GM19372 (cell line): ENCODE results near the gene SLC38A10.

Experiments used
- ATAC-seq: cut with Tn5 transposase; IDR thresholded peaks from one replicate; pipeline ENCODE4 v1.9.1; 2021; ENCODE audit warnings: mild to moderate bottlenecking, low read depth, moderate library complexity; ENCODE audit not compliant: unreplicated experiment

Gene SLC38A10

DNA sequence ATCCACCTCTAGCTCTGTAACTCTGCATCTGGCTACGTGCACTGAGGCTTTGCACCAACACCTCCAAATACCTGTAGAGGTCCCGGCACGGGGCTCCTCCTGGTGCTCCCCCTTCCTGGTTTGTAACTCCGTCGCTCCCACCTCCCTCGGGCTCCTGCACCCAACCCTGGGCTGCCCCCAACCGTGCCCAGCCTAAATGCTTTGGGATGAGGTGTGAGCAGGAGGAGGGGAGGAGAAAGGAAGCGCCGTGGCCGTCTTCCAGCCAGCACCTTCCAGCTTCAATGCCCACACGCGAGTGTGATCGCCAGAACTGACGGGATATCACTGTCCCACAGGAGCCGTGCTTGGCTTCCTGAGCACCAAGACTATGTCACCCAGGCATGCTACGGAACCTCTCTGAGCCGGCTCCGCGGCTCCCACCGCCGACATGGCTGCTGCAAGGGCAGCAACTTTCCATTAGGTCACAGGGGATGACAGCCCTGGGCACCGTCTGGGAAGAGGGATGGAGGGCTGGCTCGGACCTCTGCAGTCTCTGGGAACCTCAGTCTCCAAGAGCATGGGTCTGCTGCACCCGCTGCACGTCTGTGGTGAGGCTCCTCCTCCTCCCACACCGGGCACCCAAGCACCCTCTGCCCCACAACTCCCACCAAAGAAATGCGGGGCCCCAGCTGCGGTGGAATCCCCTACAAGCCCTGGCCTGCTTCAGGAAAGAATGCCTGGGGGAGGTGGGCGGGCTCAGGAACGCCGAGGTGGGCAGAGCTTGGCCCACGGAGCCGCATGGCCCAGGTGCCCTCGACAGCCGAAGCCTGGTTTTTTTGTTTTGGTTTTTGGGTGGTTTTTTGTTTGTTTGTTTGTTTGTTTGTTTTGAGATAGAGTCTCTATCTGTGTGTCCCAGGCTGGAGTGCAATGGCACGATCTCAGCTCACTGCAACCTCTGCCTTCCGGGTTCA, 6.4 kb upstream of the SLC38A10 start:
- no peak for ATAC-seq

DNA sequence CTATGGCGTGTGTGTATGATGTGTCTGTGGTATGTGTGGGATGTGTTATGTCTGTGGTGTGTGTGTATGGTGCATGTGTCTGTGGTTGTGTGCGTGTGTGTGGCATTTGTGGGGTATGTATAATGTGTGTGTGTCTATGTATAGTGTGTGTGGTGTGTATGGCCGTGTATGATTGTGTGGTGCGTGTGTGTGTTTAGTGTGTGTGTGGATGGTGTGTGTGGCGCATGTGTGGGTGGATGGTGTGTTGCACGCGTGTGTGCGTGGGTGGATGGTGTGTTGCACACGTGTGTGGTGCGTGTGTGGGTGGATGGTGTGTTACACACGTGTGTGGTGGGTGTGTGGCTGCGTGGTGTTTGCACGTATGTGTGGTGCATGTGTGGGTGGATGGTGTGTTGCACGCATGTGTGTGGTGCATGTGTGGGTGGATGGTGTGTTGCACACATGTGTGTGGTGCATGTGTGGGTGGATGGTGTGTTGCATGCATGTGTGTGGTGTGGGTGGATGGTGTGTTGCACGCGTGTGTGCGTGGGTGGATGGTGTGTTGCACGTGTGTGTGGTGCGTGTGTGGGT, 5.6 kb upstream of the SLC38A10 start:
- ATAC-seq = no peak

DNA sequence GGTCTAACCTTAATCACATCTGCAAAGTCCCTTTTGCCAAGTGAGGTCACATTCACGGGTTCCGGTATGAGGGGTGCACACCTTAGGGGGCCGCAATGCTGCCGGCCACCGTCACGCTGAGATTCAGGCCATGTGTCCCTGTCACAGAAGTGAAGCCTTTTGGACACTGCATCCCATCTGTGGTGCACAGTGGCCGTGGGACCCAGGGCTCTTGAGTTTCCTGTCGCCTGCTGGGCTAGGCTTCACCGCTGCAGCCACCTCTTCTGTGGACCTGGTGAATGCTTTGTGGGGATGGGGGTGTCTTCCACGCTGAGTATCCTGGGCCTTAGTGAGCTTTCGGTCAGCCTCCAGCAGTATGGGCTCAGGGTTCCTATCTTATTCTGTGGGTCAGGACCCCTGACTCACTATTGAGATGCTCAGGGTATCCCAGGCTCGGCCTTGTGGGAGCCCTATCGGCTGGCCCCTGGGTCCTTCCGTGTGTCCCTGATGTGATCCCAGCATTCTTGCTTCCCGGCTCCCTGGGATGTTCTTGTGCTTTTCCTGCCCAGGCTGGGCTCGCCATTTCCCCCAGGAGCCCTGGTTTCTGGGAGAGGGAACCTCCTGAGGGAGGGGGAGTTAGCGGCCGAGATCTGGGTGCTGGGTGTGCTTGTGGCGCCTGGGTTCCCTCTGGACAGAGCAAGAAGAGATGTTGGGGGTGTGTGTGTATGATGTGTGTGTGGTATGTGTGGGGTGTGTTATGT, 4.9 kb upstream of the SLC38A10 start:
- ATAC-seq = no peak

DNA sequence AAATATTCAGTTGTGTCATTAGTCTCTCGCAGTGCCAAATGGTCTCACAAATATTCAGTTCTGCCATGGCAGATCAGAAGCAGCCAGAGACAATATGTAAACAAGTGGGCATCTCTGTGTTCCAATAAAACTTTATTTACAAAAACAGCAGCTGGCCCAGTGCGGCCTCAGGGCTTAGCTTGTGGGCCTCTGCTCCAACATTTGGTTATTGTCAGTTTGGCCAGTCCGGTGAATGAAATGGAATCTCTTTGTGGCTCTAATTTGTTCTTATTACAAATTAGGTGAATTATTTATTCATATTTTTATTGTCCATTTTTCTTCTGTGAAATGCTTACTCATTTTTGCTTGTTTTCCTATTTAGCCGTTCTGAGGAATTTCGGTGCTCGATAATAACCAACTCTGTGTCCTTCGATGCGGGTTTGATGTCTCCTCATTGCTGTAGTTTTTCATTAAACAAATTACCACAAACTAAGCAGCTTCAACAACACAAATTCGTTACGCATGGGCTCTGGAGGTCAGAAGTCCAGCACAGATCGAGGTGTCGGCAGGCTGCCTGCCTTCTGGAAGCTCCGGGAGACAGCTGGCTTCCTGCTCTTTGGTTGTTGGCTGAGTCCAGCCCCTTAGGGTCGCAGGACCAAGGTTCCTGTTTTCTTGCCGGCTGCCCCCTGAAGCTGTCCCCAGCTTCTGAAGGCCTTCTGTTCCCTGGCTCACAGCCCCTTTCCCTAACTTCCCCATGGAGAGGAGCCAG, 4.1 kb upstream of the SLC38A10 start:
- no peak for ATAC-seq

DNA sequence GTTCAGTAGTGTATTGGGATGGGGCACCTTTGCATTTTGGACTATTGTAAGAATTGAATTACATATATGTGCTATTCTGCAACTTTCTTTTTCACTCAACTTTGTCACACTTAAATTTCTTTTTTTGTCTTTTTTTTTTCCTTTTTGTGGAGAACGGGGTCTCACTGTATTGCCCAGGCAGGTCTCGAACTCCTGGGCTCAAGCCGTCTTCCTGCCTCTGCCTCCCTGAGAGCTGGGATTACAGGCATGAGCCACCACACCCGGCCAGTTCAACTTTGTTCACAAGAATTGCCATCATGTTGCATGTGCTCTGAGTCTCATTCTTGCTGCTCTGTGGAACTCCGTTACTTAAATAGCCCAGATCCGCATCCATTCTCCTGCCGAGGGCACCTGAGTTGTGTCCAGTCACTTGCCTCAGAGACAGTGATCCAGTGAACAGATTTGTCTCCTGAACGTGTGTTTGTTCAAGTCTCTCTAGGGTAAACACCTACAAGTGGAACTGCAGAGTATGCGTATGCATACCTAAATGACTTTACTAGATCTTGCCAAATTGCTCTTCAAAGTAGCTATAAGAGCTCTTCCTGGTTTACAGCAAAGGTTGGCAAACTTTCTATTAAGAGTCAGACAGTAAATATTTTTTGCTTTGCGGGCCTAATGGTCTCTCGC, 3.4 kb upstream of the SLC38A10 start:
- ATAC-seq = no peak

DNA sequence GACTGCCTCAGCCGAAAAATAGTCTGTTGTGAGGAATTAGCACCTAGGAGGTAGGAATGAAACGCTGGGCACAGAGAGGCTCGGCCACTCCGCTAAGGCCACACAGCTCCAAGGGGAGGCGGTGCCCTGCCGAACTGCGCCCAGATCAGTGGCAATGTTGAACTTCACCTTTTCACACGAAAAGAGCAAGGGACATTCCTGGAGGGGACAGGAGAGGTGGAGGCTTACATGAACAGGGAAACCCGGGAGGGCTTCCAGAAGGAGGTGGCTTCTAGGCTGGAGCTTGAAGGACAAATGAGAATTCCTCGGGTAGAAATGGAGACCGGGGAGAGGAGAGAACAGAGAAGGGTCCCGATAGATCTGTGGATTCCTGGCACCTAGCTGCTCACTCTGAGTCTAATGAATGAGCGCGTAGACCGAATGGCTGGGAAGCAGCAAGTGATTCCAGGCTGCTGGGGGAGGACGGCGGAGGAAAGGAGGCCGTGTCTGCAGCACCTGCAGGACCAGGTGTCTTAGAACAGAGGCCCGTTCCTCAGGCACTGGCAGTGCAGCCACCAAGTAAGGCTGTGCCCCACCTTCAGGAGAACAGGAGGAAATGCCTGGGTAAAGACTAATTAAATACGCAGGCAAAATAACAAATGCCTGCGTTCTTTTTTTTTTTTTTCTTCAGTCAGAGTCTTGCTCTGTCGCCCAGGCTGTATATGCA, 722 bp upstream of the SLC38A10 start:
- ATAC-seq = peak; percentile 5

DNA sequence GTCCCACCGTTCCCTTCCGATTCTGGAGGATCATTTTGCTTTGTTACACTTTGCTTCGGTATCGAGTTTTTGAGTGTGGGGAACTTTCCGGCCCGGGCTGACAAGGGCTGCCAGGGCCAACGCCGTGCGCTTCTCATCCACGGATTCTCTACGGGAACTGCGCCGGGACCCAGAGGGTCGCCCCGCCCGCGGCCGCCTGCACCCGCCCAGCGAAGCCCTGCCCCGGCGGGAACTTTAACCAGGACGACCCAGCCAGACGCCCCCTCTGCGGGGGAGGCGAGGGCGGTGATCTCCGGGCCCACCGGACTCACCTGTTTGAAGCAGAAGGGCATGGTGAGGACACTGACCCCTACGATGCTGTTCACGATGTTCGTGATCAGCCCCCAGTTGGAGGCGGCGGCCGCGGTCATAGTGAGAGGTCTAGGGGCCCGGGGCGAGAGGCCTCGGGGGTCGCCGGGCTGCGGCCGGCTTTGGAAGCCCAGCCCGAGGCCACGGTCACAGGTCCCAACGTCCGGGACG, 536 bp downstream of the SLC38A10 start:
- peak; percentile 7 for ATAC-seq

DNA sequence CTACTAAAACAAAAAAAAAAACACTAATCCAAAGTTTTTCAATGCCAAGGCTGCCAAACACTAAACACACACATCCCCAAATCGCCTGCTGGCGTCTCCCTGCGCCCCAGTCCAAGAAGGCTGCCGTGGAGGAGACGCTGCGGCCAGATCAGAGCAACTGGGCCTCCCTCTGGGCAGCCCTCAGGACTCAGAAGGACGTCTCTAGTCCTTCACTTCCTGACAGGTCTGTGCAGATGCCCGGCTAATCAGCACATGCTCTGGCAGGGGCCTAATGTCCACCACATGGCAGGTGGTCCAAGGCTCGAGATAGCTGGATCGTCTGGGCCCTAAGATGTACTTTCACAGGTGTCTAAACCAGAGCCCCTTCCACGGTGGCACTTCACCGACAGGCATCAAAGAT, 2.7 kb downstream of the SLC38A10 start:
- ATAC-seq = no peak

DNA sequence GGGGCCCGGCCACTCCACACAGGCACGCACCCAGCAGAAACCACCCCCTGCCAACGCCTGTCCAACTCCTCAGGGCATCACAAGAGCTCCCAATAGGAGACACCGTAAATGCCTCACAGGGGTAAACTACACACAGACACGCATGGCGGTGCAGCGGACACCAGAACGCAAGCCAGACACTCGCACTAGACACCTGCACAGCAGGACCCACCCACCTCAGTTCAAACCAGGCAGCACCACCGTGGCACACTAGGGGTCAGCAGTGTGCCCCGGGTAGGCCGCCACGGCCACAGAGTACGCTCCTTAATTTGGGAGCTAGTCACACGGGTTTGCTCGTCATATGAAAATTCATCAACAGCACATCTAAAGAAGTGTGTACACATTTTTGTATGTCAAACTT, 3.4 kb downstream of the SLC38A10 start:
- ATAC-seq = no peak

DNA sequence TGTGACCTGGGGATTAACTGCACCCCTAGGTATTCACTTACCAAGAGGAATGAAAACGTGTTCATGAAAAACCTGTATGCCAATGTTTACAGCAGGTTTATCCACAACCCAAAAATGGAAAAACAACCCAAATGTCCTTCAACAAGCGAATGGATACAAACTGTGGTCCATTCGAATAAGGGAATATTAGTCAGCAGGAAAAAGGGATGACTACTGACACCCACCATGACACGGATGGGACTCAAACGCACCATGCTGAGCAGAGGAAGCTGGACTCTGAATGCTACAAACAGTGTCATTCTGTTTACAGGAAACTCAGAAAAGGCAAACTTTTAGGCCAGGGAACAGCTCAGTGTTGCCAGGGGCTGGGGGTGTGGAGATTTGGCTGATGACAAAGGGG, 4.9 kb downstream of the SLC38A10 start:
- ATAC-seq = no peak

DNA sequence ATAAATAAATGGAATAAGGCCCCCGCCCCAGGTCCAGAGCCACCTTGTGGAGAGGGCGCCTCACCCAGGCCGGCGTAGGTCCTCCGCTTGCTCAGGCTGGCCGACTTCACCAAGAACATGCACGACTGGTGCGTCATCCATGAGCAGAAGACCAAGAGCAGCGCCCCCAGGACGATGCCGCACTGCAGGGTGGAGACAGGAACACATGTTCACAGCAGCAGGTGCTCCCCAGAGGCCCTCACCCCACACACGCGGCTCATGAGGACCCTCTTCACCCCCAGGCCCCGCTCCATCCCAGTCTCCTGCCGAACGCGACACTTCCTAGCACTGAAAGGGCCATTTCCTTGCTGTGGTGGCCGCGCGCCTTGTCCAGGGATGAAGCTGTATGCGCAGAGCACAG, 5.5 kb downstream of the SLC38A10 start:
- no peak for ATAC-seq

DNA sequence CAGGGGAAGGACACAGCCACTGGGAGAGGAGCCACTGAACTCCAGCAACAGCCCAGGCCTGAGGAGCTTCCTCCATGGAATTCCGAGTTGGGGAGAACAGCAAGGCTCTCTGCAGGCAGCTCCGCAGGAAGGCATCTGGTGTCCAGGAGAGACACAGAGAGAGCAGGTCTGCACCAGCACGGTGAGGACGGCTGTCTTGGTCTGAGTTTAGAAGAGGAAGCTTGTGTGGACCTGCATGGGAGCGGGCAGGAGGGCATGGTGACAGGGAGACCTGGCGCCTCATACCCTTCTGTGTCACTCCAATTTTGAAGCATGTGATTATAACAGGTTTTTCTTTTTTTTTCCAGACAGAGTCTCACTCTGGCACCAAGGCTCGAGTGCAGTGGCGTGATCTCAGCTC, 6.4 kb downstream of the SLC38A10 start:
- no peak for ATAC-seq

DNA sequence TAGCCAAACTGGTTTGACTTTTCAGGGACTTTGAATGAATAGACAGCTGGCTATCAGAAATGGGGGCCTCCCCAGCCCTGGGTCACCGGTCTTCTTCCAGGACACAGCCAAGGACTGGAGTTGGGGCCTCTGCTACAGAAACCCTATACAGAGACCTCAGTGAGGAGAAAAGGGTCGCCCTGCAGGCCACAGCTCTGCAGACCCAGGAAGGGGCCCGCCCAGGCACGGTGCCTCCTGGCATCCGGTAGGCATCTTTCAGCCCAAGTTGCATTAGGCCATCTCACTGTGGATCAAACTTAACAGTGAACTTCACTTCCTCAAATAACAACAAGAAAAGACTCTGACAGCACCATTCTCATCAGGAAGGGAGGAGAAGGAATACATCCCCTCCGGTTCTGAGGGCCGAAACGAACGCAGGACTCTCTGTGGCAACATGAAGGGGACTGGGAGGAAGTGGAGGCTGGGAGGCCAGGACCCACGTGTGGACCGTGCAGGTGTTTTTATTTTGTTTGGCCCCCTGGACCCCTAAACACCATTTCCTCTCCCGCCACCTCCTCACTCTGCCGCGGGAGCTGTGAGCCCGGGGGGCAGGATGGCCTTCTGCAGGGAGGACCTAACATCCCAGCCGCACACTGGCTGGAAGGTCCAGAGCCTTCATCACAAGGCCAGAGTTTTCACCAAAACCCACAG, 7.2 kb downstream of the SLC38A10 start:
- no peak for ATAC-seq

DNA sequence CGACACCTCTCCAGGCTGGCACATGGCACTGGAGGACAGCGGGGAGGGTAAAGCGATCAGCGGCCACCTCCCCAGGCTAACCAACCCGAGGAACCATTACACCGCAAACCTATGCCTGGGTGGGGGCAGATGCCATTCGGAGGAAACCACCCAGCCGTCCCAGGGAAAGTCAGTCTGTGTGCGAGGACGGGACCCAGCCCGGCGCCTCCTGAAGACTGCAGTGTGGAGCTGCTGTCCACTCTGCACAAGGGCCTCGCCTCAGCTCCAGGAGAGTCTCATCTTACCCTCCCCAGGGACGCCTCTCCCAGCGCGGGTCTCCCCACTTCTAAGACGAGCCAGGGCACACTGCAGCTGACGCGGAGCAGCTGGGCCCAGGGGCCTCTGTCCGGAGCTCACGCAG, 8.0 kb downstream of the SLC38A10 start:
- no peak for ATAC-seq

DNA sequence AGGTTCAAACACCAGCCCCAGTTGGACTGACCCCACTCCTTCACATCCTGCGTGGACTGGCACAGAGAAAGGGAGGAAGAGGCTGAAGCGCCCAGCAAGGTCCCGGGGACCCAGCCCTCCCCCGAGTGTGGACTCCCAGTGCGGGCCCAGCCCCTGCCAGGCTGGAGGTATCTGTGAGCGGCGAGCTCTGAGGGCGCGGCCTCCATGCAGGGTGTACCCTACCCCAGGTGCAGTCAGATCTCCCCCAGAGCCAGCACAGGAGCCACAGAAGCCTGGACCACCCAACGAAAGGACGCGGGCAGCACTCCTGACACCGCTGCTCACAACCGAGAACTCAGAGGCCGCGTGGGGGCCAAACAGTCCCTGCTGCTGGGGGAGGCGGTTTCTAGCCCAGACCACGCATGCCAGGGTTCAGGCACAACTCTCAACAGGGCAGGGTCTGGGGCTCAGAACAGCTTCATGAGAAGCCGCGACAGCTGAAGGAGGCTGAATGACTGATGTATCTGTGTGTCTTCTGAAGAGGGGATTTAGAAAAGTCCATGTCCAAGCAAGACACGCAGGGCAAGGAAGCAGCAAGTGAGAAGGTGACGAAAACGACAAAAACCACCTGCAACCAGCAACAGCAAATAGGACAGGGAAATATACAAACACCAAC, 8.5 kb downstream of the SLC38A10 start:
- no peak for ATAC-seq

DNA sequence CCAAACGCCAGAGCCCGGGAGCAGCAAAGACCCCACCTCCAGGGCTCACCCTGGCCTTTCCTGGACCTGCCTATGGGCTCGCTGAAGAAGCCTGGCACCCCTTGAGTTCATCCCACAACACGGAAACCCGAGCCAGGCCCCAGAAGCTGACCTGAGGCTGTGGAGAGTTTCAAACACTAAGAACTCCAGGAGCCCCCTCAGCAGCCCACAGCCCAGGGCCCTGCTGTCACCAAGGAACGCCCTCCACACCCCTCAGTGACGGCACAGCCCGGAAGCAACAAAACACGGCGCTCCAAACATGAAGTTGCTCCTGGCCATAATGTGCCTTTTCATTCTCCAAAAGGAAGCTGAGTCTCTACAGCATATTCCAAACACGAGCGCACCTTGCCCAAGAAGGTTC, 9.2 kb downstream of the SLC38A10 start:
- ATAC-seq = no peak

DNA sequence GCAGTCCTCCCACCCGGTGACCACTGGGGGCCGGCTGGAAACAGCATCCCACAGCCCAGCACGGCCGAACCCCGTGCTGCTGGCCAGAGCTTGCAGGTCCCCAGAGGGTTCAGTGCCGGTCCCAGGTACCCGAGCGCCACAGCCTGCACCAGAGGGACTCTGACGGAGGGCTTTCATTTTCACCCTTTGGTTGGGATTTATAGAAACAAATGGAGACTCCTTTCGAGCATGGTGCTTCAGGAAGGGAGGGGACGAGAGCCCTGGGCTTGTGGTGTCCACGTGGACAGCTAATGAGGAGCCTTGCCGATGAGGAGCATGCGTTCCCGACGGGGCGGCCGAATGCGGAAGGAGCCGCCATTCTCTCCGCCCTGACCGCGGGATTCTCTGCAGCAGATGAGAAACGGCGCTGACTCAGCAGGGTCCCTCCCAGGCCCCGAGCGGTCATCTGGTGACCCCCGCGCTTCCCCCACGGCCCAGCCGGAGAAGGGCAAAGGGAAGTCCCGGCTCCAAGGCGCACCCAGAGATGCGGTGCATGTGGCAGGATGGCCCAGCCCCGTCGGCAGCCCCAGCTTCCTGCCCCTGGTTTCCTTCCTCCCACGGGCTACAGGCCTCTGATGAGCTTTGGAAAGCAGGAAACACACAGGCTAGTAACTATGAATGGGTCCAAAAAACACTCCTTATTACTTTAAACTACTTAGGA, 9.8 kb downstream of the SLC38A10 start:
- ATAC-seq = no peak

DNA sequence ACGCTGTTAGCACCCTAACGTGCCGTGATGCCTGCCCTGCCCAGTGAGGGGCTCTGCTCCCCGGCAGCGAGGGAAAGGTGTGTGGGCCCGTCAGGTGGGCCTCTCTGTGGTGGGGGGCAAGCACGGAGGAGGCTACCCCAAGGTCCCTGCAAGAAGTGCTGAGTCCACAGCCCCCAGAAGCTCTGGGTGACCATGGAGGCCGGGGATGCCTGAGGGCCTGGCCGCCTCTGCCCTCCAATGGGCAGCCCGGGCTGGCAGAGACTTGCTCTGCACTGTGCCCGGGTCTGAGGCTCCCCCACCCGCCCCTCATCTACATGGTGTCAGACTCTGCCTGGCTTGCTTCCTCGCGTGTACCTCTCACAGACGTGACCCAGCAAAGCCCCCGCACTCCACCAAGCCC, 12.2 kb downstream of the SLC38A10 start:
- no peak for ATAC-seq
